Measurements from ENCODE around the gene ONECUT3.

DNA sequence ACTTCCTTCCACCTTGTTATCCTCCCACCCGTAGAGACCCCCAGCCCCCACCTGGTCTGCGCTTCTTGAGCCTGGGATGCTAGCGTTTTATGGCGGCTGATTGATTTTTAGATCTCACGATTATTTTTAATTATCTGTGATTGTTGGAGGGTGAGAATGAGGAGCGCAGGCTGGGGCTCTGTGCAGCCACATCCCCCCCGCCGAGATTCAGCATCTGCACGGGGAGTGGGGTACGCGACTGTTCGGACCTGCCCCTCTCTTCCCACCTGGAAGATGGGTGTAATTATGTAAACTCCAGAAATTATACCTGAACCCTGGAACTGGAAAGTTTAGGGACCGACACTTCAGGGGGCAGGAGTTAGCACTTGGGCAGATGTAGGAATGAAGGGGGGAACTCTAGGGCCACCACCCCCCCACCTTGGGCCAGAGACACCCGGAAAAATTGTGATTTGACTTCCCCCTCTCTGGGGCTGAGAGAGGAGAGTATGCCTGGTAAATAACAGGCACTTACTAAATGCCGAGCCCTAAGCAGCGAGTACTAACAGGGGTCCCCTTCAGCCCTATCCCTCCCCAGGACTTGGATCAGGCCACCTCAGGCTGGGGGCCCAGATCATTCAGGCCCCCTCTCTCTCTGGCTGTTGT lies 1.8 kb upstream of the ONECUT3 start:
- TF ChIP-seq, protein P1, sequence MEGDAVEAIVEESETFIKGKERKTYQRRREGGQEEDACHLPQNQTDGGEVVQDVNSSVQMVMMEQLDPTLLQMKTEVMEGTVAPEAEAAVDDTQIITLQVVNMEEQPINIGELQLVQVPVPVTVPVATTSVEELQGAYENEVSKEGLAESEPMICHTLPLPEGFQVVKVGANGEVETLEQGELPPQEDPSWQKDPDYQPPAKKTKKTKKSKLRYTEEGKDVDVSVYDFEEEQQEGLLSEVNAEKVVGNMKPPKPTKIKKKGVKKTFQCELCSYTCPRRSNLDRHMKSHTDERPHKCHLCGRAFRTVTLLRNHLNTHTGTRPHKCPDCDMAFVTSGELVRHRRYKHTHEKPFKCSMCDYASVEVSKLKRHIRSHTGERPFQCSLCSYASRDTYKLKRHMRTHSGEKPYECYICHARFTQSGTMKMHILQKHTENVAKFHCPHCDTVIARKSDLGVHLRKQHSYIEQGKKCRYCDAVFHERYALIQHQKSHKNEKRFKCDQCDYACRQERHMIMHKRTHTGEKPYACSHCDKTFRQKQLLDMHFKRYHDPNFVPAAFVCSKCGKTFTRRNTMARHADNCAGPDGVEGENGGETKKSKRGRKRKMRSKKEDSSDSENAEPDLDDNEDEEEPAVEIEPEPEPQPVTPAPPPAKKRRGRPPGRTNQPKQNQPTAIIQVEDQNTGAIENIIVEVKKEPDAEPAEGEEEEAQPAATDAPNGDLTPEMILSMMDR (IDR thresholded peaks at IDR 0.05; ENCODE audit: low read depth, low read length) = no peak
- no peak for TF ChIP-seq EZH2phosphoT487 (IDR thresholded peaks at IDR 0.05; ENCODE audit: low read depth)
